ENCODE results near the gene CENPN.

DNA sequence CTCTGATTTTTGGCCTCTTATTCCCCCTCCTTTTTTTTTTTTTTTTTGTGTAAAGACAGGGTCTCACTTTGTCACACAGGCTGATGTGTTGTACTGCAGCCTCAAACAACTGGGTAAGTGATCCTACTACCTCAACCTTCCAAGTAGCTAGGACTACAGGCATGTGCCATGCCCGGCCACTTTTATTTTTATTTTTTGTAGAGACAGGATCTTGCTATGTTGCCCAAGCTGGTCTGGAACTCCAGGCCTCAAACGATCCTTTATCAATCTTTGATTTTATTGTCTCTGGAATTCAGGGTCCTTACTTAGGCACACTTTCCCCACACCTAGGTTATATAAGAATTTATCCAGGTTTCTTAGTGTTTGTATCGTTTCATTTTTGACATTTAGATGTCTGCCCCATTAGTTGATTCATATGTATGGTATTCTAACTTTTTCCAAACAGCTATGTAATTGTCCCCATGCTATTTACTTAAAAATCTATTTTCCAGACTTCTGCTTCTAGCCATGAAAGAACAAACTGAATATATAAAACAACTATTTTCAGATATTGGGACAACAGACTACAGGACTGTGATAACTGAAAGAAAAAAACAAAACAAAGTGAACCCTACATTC is 14.2 kb upstream of the CENPN start:
- TF ChIP-seq CTCF (IDR thresholded peaks at IDR 0.05; ENCODE audit: insufficient read depth, low read depth, low read length) (no peak), EZH2 (IDR thresholded peaks at IDR 0.05; ENCODE audit: insufficient read depth, low read length) (no peak)
